GM23338 (cell line): ENCODE results near the gene EMP2. TPM values are rescaled to one million over a fixed set of nuclear protein-coding genes. Genes with fewer than 3 reads are reported as not detected.

Experiments
- ATAC-seq: fragments of 200-7000 bp; cut with Tn5 transposase; 3 replicates; pipeline ENCODE4 v1.9.1; 2020
- DNase-seq: peaks from one replicate; pipeline ENCODE4 v3.0.0-alpha.2; 2015; ENCODE audit warnings: low spot score
- H2AFZ ChIP-seq: fragments of 200-600 bp; sonication (generic); 2 replicates; pipeline ENCODE4 v1.8.0; 2016; ENCODE audit warnings: antibody characterized with exemption, mild to moderate bottlenecking, moderate library complexity
- H3F3A ChIP-seq: fragments of 200-600 bp; sonication (generic); replicated peaks from 2 replicates; pipeline ENCODE4 v1.8.0; 2017; ENCODE audit warnings: antibody characterized with exemption, mixed run types, low read depth
- H3K27ac ChIP-seq: fragments of 200-600 bp; sonication (generic); 2 replicates; pipeline ENCODE4 v1.6.1; 2016; ENCODE audit warnings: low read depth
- H3K27me3 ChIP-seq: fragments of 200-600 bp; sonication (generic); 2 replicates; pipeline ENCODE4 v1.8.0; 2016; ENCODE audit warnings: mild to moderate bottlenecking, mixed run types, moderate library complexity; ENCODE audit not compliant: insufficient read depth
- H3K36me3 ChIP-seq: fragments of 200-600 bp; sonication (generic); 2 replicates; pipeline ENCODE4 v1.8.0; 2016; ENCODE audit warnings: mild to moderate bottlenecking; ENCODE audit not compliant: insufficient read depth
- H3K4me1 ChIP-seq: fragments of 200-600 bp; sonication (generic); 2 replicates; pipeline ENCODE4 v1.8.0; 2016; ENCODE audit warnings: mild to moderate bottlenecking, moderate library complexity; ENCODE audit not compliant: insufficient read depth
- H3K4me2 ChIP-seq: fragments of 200-600 bp; sonication (generic); 2 replicates; pipeline ENCODE4 v1.7.1; 2017; ENCODE audit warnings: mixed run types
- H3K4me3 ChIP-seq: fragments of 200-600 bp; sonication (generic); 2 replicates; pipeline ENCODE4 v1.6.1; 2016; ENCODE audit warnings: mixed run types
- H3K79me2 ChIP-seq: fragments of 200-600 bp; sonication (generic); replicated peaks from 2 replicates; pipeline ENCODE4 v1.8.0; 2017; ENCODE audit warnings: mild to moderate bottlenecking; ENCODE audit not compliant: insufficient read depth
- H3K9me2 ChIP-seq: fragments of 200-600 bp; sonication (generic); 2 replicates; pipeline ENCODE4 v1.8.0; 2017; ENCODE audit not compliant: insufficient read depth
- H4K20me1 ChIP-seq: fragments of 200-600 bp; sonication (generic); replicated peaks from 2 replicates; pipeline ENCODE4 v1.8.0; 2017; ENCODE audit warnings: mild to moderate bottlenecking; ENCODE audit not compliant: insufficient read depth
- H3K27ac Mint-ChIP-seq: 2 replicates; pipeline ENCODE4 v1.8.0; 2020; ENCODE audit warnings: inconsistent platforms, mild to moderate bottlenecking, moderate library complexity, mixed read lengths
- H3K27me3 Mint-ChIP-seq: 3 replicates; pipeline ENCODE4 v1.8.0; 2022; ENCODE audit warnings: low read depth, mild to moderate bottlenecking, moderate library complexity, mixed read lengths, inconsistent platforms; ENCODE audit not compliant: insufficient read depth, poor library complexity
- H3K36me3 Mint-ChIP-seq: 3 replicates; pipeline ENCODE4 v1.8.0; 2021; ENCODE audit warnings: low read depth, mild to moderate bottlenecking, inconsistent platforms, moderate library complexity, mixed read lengths
- H3K4me1 Mint-ChIP-seq: 3 replicates; pipeline ENCODE4 v1.8.0; 2020; ENCODE audit warnings: mild to moderate bottlenecking, inconsistent platforms, mixed read lengths
- H3K4me3 Mint-ChIP-seq: 3 replicates; pipeline ENCODE4 v1.8.0; 2021; ENCODE audit warnings: moderate library complexity, mild to moderate bottlenecking, inconsistent platforms, mixed read lengths
- H3K9me3 Mint-ChIP-seq: 3 replicates; pipeline ENCODE4 v1.8.0; 2020; ENCODE audit warnings: moderate library complexity, mild to moderate bottlenecking, inconsistent platforms, mixed read lengths
- CREB1 ChIP-seq: fragments of 250-450 bp; sonication (Bioruptor Pico); IDR thresholded peaks from 2 replicates; pipeline ENCODE4 v1.5.0; 2020; ENCODE audit warnings: low read depth, mild to moderate bottlenecking, moderate library complexity
- CTCF ChIP-seq, 2 experiments: fragments of 200-600 bp in 1 of 2; sonication (generic) in 1 of 2; conservative IDR thresholded peaks; 2 replicates each; pipeline versions ENCODE4 v1.5.1 to v1.6.1; 2016 to 2017; ENCODE audit warnings: antibody characterized with exemption in 2 of 2, low read depth in 2 of 2, mild to moderate bottlenecking in 2 of 2, moderate library complexity in 1 of 2
- ETS1 ChIP-seq: IDR thresholded peaks from 2 replicates; pipeline ENCODE4 v1.6.1; 2016; ENCODE audit warnings: antibody characterized with exemption
- EZH2 ChIP-seq: fragments of 200-600 bp; sonication (generic); IDR thresholded peaks from one replicate; pipeline ENCODE4 v1.8.0; 2017; ENCODE audit warnings: antibody characterized with exemption, mild to moderate bottlenecking, low read depth; ENCODE audit not compliant: unreplicated experiment
- EZH2phosphoT487 ChIP-seq: fragments of 200-600 bp; sonication (generic); IDR thresholded peaks from one replicate; pipeline ENCODE4 v1.8.1; 2018; ENCODE audit warnings: antibody characterized with exemption; ENCODE audit not compliant: unreplicated experiment
- JUNB ChIP-seq: IDR thresholded peaks from one replicate; pipeline ENCODE4 v1.6.1; 2016; ENCODE audit warnings: antibody characterized with exemption; ENCODE audit not compliant: unreplicated experiment
- NANOG ChIP-seq: IDR thresholded peaks from 2 replicates; pipeline ENCODE4 v1.6.1; 2016; ENCODE audit warnings: antibody characterized with exemption, borderline replicate concordance
- POLR2AphosphoS5 ChIP-seq: IDR thresholded peaks from 2 replicates; pipeline ENCODE4 v1.6.1; 2016; ENCODE audit warnings: antibody characterized with exemption, low read depth
- REST ChIP-seq: IDR thresholded peaks from one replicate; pipeline ENCODE4 v1.6.1; 2018; ENCODE audit warnings: antibody characterized with exemption; ENCODE audit not compliant: unreplicated experiment
- STAT1 ChIP-seq: IDR thresholded peaks from one replicate; pipeline ENCODE4 v1.6.1; 2016; ENCODE audit warnings: antibody characterized with exemption; ENCODE audit not compliant: unreplicated experiment
- ZNF114 ChIP-seq: fragments of 250-450 bp; sonication (Bioruptor Pico); IDR thresholded peaks from 2 replicates; pipeline ENCODE4 v1.5.0; 2020; ENCODE audit warnings: mild to moderate bottlenecking, moderate library complexity
- ZNF331 ChIP-seq: fragments of 250-450 bp; sonication (Bioruptor Pico); IDR thresholded peaks from 2 replicates; pipeline ENCODE4 v1.5.0; 2020; ENCODE audit warnings: low read depth, mild to moderate bottlenecking, moderate library complexity
- ZNF462 ChIP-seq: fragments of 250-450 bp; sonication (Bioruptor Pico); IDR thresholded peaks from 2 replicates; pipeline ENCODE4 v1.5.0; 2020; ENCODE audit warnings: mild to moderate bottlenecking, moderate library complexity
- polyA plus RNA-seq: library from polyadenylated mRNA; unstranded; fragments of >200 nt; fragmentation: Nextera tagmentation; extraction: Ambion mirVana; gene quantifications from 2 replicates; pipeline ENCODE4 v1.2.1, GENCODE V29; 2016
- total RNA-seq: library from RNA; depleted of rRNA; stranded (reverse); fragments of >200 nt; shearing (Covaris generic); gene quantifications from 2 replicates; pipeline ENCODE4 v1.2.3, GENCODE V29; 2014

EMP2 gene
- total and polyA plus RNA-seq, 2 experiments from 2014 or later: 7.3 to 40.1 TPM

GRCh38 chr16:10538583-10538982, 41.8 kb downstream of the EMP2 start:
- Histone ChIP-seq H3K79me2 (no peaks in the 10 kb centered on the region), H3F3A (no peaks in the 10 kb centered on the region), H3K9me2 (no peaks in the 10 kb centered on the region), H3K36me3 (no peaks in the 10 kb centered on the region; the same call in 1 of the 2 replicates), H3K4me3 (no peak overlapping the region), H3K4me2 (no peak overlapping the region), H2AFZ (no peak overlapping the region), H3K4me1 (no peaks in the 10 kb centered on the region), H4K20me1 (no peaks in the 10 kb centered on the region), H3K27ac (no peak overlapping the region), H3K27me3 (no peaks in the 10 kb centered on the region)
- TF ChIP-seq REST: no peak
- TF ChIP-seq EZH2: no peak
- TF ChIP-seq ETS1: no peak
- TF ChIP-seq CTCF (conservative IDR thresholded peaks at IDR 0.05; ENCODE audit: low read depth in 2 of 2): no peak
- TF ChIP-seq POLR2AphosphoS5: no peak
- no peak for TF ChIP-seq NANOG
- TF ChIP-seq CREB1 (CRISPR knock-in tag): no peak
- TF ChIP-seq ZNF114: no peak
- TF ChIP-seq STAT1: no peak
- no peak for TF ChIP-seq ZNF462
- no peak for TF ChIP-seq JUNB
- no peak for TF ChIP-seq ZNF331 (CRISPR knock-in tag)
- no peak for TF ChIP-seq EZH2phosphoT487
- no peak for ATAC-seq
- Mint-ChIP-seq H3K4me3 (no peak overlapping the region), H3K27me3 (peaks cover 8% of the 10 kb centered on the region), H3K36me3 (peaks cover 9% of the 10 kb centered on the region; the same call in 2 of the 3 replicates), H3K9me3 (no peaks in the 10 kb centered on the region), H3K4me1 (no peaks in the 10 kb centered on the region), H3K27ac (no peak overlapping the region)
- no peak for DNase-seq
